Kasumi-1 (cell line): Measurements from ENCODE around the gene PEX6.
"Not testable (repeated sequence)": the region's sequence is repeated elsewhere in the genome, so short reads cannot be mapped to it uniquely, and the experiment has no call there.

Experiments used
- DNase-seq, 2 experiments: peaks; one replicate each; lab custom pipeline; 2025; lab: John Stamatoyannopoulos, UW

The PEX6 gene

GRCh38 chr6:43001843-43002242, 22.9 kb upstream of the PEX6 start:
- DNase-seq, result no peak

GRCh38 chr6:42998205-42998604, 19.2 kb upstream of the PEX6 start:
- DNase-seq, result not testable (repeated sequence)

DNA sequence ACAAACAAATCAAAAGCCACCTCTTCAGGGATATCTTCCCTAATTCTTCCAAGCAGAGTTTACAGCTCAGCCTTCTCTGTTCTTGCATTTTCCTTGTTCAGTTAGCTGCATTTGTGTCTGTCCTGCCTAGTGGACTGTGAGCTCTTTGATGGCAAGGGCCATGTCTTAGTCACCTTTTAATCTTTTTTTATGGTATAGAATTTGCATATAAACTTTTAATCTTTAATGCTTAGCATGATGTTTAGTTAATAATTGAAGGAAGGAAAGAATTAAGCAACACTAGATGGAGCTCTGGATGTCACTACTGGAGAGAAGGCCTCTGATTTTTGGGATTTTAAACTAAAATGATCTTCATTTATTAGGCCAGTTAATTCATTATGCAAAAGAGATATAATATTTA, 17.5 kb upstream of the PEX6 start:
- DNase-seq, result no peak

DNA sequence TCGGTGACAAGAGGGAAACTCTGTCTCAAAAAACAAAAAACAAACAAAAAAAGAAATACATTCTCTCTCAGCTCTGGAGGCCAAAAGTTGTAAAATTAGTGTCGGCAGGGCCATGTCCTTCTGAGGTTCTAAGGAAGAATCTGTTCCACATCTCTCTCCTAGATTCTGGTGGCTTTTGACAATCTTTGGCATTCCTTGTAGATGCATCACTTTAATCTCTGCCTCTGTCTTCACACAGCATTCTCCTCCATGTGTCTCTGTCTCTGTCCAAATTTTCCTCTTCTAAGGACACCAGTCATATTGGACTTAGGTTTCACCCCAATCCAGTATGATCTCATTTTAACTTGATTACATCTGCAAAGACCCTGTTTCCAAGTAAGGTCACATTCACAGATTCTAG, 14.5 kb upstream of the PEX6 start:
- DNase-seq, result no peak

- no peak for DNase-seq
Observed at GRCh38 chr6:42989923-42990322, 10.9 kb upstream of the PEX6 start.

DNA sequence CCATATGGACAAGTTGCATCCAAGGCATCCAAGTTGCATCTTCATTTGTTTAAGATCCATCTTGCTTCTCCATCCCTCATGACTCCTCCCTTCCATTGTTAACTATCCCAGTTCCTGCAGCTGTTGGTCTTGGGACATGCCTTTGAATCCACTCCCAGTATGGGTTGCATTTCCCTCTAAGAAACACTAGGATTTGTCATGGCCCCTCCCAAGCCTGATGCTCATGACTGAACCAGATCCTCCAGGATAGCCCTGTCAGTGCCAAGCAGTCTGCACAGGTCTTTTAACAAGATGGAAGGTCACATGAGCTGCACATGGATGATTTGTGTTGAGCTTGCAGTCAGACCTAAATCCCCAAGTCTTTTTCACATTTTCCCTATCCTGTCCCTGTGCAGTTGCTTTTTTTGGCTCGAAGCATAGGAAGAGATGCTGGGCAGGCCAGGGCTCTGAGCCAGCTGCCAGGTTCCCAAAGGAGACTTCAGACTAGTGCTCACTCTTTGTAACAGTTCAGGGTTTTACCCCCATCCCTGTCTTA, 9.6 kb upstream of the PEX6 start:
- no peak for DNase-seq

DNA sequence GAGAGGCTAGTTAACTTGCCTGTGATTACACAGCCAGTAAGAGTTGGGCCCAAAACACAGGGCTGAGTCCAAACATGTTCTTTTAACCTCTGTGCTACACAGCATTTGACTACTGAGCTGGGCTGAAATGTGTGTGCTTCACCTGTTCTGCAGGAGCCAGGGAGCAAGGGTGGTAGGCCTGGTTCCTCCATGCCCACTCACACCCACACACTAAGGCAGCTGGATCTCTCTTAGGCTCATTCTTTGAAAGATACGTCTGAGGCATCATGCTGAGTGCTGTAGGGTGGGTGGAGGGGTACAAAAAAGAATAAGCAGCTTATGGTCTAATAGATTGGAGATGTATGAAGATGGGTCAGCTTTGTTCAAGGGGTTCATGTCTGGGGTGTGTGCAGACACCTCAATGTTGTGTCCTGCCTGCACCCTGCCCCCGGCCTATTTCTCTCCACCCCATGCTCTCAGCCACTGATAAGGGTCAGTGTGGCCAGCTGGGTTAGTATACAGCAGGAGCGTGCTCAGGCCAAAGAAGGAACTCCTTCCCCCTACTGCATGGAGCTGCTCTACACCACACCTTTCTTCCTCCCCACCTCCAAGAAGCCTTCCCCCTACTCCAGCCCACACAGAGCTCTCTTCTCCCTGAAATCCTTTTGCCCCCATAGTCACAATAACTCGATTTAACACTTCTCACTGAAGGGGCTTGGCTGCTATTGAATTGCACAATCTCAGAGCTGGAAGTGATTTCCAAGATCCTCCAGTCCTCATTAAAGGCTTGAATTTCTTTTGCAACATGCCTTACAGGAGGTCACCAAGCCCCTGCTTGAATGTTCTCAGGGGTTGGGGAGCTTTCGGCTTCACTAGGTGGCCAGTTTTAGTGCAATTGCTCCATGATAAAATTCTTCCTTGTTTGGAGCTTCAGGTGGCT, 8.8 kb upstream of the PEX6 start:
- no peak for DNase-seq

- peak; percentile 17 to 48 for DNase-seq
Observed at GRCh38 chr6:42984924-42985475, 6.0 kb upstream of the PEX6 start.

DNA sequence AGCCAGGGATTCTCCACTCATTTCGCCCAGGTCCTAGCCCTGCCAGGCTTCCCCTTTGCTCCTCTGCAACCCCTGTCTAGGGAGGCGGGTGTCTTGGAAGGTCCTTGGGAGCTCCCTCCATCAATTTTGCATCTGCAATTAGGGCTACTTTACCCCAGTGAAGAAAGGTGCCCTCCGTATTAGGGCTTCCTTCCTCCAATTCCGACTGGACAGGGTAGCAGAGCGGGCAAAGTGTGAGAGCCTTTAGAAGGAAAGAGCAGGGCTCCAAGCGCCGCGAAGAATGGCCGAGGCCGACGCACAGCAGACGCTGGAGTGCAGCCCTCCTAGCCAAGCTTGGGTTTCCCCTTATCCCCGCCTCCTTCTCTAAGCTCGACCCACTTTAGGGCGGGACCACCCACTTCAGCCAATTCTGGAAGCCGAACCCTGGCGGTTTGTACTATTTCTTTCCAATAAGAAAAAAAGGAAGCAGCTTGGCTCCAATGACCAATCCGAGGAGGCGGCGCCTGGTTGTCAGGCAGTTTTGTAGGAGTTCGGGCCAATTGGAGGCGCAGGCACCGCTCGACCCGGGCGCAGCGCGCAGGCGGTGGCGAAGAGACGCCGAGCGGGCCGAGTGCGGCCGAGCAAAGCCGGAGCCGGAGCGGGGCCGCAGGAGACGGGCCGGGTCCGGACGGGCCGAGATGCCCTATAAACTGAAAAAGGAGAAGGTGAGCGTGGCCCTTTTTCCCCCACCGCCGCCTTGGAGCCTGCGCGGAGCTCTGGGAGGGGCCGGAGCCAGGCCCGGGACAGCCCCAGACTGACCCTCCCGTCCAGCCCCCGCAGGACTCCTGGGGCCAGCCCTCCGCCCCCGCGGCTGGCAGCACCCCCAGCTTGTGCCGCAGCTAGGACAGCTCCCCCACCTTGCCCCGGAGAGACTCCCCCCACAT, 5.3 kb upstream of the PEX6 start, which contains the start of gene PPP2R5D:
PPP2R5D (plus strand) TSS at position 570 of the 923 bp plus-strand sequence; CDS start at position 678, 108 bp downstream.
- peak; percentile 99 to 100 for DNase-seq

- no peak for DNase-seq
Observed at GRCh38 chr6:42981836-42982235, 2.9 kb upstream of the PEX6 start.

- DNase-seq, result peak; percentile 64 to 65
Observed at GRCh38 chr6:42979523-42980177, 669 bp upstream of the PEX6 start.

DNA sequence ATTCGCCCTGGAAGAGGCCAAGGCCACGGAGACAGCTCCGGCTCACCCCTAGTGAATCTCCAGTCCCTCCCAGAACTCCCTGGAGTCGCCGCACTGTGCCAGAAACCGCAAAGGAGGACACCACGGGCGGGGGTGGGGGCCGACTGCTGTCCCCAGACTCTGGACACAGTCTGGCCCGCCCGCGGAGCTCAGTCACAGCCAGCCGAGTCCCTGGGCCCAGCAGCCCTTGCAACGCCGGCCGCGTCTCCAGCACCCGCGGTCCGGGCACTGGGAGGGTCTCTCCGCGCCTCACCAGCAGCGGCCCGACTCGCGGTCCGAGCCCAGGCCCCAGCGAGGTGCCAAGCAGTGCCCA, 518 bp downstream of the PEX6 start:
- no peak for DNase-seq

DNA sequence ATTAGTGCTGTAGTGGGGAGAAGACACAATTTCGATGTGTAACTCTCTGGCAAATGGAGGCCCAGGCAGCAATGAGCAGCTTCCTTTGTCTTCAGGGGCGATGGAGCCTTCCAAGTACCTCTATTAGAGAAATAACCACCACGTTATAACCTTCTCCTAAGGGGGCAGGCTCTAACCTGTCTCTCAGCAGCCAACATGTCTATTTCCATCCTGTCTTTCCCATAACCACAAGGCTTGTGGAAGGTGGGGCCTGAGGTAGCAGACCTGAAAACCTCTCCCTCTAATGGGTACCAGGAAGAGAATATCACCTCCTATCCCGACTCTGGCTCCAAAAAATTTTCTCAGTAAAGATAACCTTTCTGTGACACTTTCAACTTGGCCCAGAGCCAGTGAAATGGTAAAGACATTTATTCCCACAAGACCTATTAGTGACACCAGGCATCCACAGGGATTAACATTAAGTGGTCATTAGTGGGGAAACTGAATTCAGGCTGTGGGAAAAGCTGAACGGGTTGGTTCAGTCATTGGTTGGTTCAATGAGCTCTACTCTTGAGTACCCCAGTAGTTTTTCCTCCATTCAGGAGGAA, 4.0 kb downstream of the PEX6 start:
- no peak for DNase-seq

GRCh38 chr6:42973926-42974325, 5.1 kb downstream of the PEX6 start:
- DNase-seq, result no peak

- no peak for DNase-seq
Observed at GRCh38 chr6:42971746-42972327, 7.1 kb downstream of the PEX6 start.

- DNase-seq, result peak; percentile 33 to 41
Observed at GRCh38 chr6:42970871-42971612, 7.9 kb downstream of the PEX6 start.

DNA sequence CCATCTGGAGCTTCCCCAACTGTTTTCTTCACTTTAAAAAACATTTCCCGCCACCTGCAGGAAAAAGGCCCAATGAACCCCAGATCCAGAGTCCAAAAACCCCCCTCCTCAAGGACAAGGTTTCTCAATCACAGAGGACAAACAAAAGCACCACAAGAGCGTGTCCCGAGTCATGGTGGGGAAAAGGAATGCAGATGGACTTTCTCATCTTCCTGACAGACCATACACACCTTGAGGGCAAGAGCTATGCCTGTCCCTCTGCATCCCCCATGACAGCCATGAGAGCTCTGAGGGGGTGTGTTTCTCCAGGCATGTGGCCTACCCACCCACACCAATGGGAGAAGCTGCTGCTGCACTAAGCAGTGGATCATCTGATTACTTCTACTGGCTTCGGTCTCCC, 9.0 kb downstream of the PEX6 start:
- no peak for DNase-seq

DNA sequence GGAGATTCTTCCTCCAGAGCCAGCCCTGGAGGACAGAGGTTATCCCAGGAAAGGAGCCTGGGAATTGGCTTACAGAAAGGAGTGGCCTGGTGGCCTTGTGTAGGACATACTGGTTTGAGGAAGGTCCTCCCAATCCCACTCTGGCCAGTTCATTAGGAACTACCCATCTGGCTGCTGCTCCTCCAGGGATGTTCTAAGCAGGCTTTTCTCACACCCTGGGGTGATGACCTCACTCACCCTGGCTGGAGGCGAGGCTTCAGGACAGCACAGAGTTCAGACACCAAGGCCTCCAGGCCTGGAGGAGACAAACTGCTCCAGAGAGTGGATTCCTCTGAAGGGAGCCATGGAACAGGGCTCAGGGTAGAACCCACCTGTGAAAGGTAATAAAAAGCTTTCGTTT, 9.6 kb downstream of the PEX6 start:
- no peak for DNase-seq

DNA sequence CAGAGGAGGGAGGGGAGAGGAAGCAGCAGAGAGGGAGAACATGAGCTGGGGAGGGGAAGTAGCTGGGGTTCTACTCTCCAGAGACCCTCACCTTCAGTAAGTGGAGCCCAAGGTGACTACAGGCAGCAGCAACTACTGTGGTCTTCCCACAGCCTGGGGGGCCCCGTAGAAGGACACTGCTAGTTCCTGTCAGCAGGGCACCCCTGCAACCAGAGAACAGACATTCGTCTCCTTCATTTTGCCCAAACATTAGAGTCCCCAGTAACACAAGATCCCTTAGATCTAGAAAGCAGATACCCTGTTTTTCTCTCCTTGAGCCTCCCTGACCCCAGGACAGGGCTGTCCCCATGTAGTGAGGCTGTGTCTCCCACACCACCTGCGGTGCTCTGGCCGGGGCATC, 10.2 kb downstream of the PEX6 start:
- DNase-seq, result no peak

DNA sequence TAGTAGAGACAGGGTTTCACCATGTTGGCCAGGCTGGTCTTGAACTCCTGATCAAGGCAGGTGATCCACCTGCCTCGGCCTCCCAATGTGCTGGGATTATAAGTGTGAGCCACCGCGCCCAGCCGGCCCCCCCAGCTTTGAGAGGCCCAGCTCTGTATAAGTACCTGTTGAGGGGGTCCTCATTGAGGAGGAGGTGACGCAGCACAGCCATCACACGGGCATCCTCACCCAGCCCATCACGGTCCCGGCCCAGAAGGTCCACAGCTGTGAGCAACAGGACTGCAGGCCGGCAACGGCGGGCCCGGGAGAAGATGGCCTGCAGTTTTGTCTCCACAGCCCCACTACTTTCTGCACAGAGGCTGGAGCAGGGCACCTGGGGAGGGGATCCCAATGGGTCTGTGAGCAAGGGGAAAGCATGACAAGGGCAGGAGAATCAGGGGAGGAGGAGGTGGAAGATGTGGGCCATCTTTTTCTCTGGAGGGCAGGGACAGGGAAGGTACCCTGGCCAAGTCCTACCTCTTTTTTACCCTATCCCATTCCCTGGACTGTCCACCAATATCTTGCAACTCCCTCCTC, 10.8 kb downstream of the PEX6 start:
- DNase-seq, result no peak
